ENCODE measurements around the gene PHF14.

PHF14 gene

GRCh38 chr7:11120068-11120664, 146.5 kb downstream of the PHF14 start:
- no peak for DNase-seq

DNA sequence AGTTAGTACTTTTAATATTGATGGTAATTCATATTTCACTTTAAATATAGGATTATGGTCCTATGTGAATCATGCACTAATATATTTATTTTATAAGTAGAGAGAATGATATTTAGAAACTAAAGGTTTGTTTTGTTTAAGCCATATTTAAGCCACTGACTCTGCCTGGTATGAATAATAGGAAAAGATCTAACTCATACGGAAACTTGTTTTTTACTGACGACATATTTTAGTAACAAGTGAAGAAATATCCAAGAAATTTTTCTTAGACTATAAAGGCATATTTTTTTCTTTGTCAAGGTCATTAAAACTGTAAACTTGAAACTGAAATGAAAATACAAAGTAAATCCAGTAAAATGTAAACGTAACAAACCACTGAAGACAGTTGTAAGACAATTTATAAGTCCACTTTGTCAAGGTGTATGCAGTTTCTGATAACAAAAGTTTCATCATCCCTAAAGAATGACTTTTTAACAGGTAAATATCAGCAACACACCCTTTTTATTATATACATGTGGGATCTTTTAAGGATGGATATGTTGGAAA, 147.1 kb downstream of the PHF14 start:
- no peak for DNase-seq

- no peak for DNase-seq
These were observed 151.3 kb downstream of the PHF14 start for GRCh38 chr7:11124856-11125559.

- no peak for DNase-seq
These were observed 153.6 kb downstream of the PHF14 start for GRCh38 chr7:11127114-11127785.

- DNase-seq: no peak
These were observed 154.3 kb downstream of the PHF14 start for GRCh38 chr7:11127988-11128387.

GRCh38 chr7:11128498-11128897, 154.8 kb downstream of the PHF14 start:
- DNase-seq: no peak

GRCh38 chr7:11130012-11130411, 156.3 kb downstream of the PHF14 start:
- DNase-seq: no peak

DNA sequence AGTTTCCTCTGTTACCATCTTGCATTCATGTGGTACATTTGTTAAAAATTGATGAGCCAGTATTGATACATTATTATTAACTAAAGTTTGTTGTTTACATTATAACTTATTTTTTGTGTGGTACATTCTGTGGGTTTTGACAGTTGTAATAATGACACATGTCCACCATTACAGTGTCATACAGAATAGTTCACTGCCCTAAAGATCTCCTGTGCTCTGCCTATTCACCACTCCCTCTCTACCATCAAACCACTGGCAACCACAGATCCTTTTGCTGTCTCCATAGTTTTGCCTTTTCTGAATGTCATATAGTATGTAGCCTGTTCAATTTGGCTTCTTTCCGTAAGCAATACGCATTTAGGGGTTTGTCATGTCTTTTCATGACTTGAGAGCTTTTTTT, 156.9 kb downstream of the PHF14 start:
- no peak for DNase-seq

DNA sequence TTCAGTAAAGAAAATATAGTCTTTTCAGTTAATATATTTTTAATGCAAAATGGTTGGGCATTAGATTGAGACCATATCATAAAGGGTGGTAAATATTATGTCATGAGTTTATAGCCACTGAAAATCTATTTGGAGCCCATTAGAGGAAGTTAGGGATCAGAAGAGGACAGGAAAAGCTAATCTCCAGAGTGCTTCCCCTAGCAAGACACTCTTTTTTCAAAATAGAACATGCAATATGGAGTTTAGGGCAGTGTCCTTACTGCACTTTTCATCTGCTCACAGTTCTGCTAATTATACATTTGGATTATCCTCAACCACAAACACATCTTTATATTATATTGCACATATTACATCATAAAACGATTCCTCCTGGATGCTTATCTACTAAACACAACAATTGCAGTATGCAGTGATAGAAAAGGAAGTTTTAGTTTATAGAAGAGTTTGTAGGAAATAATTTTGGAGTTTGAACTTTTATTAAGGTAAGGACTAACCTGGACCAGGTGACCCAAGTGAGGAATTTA, 159.8 kb downstream of the PHF14 start:
- DNase-seq: no peak

DNA sequence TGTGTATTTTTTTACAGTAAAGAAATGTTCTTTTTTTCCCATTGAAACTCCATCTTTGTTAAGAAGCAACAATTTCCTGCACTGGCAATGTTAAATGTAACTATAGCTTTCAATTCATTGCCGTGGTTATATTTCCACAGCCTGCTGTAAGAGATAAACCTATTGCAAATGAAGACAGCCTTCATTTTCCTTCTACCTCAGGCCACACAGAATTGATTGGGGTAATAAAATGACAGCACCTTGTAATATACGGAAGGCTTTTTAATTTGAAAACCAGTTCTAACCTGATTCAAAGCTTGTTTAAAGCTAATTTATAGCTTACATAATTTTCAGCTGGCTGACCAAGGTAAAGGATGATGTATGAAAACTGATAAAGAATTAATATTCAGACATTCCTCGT, 161.9 kb downstream of the PHF14 start:
- no peak for DNase-seq

DNA sequence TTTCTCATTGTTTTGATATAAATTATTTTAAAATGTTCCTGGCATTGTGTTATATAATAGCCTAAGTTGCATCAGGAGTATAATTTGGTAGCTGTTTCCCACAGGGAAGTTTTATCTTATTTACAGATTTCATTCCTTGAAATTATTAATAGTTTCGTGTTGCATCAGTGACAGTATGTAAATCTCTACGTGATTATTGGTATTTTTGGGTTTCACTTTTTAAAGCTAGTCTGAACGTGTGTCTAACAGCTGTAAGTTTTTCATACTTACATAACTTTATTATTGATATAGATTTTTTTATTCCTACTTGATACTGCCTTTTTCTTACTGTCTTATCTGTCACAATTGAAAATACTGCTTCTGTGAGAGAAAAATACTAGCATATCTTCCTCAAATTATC, 167.9 kb downstream of the PHF14 start:
- no peak for DNase-seq

DNA sequence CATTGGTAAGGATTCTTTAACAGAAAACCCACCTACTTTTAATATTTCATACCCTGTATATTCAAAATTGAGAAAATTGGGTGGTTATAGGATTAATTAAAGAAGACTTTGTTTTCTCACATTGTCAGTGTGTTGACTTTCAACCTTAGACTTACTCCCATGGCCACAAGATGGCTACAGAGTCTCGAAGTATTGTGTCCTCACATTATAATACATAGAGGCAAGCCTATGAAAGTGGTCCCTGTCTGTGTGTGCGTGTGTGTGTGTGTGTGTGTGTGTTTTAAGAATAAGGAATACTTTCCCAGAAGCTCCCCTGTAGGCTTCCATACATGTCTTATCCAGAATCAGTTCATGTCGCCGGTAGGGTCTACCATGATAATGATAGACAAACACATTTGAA, 180.0 kb downstream of the PHF14 start:
- no peak for DNase-seq

DNA sequence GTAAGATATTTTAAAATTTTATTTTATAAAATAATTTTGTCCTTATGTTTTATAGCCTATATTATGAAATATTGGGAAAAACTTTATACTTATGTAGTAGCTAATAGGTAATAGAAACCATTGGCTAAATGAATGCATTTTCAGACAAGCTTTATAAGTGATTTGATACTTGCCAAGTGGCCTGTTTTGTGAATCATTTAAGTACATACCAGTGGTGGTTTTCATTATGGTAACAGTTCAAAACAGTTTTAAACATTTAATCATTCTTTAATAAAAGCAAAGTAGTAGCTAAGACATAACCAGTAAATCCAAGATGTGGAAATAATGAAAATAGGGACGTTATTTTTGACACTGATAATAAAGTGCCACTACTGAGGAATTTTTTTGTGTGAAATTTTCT, 182.2 kb downstream of the PHF14 start:
- no peak for DNase-seq

DNA sequence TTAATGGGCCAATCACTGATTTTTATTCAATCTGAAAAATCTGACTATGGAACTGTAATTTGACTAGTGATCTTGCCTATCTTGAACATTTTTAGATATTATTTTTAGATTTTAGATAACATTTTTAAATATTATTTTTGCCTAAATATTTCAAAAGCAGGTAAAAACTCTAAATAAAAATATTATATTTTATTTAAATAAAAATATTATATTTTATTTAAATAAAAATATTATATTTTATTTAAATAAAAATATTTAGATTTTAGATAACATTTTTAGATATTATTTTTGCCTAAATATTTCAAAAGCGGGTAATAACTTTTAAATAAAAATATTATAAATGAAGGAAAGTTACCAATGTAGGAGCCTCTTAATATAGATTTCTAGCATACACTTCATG, 187.8 kb downstream of the PHF14 start:
- DNase-seq: no peak

GRCh38 chr7:11163220-11163619, 189.5 kb downstream of the PHF14 start:
- DNase-seq: no peak

DNA sequence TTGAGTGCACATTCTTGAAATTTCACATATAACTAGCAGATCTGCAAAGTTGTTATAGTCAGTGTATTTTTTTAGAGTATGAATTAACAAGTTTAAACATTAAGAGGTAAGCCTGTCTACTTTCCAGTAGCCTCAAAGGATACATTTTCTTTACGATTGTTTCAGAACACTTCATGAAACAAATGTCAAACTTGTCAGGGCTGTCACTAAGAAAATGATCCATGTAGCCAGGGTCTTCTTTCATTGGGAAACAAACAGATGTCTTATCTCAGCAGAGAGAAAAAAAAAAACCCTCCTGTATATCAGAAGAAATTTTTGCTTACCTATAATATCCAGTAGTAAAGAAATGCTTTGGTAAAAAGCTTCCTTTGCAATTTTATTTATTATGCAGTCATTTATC, 192.4 kb downstream of the PHF14 start:
- DNase-seq: no peak

DNA sequence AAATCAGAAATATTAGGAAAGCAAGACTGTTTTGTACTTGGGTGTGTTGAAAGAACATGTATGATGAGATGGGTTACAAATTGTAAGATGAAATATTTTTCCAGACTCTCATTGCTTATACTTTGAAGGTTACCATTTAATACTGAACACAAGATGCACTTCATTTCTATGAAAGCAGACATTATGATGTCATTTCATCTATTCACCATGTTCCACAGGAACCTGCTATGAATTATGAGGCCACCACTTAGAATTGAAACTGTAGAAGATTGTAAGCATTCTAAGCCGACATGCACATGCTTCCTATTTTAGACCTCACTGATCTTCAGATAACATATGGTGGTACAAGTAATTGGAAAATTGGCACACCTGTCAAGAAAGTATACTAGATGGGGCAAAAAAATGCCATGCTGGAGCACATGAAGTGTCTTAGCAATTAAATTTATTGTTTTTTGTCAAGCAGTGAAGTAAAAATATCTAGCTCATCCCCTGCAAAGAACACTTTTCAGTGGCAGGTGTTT, 195.0 kb downstream of the PHF14 start:
- DNase-seq: no peak

- DNase-seq: no peak
These were observed 196.5 kb downstream of the PHF14 start for GRCh38 chr7:11170175-11170574.

- DNase-seq: no peak
These were observed 197.3 kb downstream of the PHF14 start for GRCh38 chr7:11170863-11171568.

DNA sequence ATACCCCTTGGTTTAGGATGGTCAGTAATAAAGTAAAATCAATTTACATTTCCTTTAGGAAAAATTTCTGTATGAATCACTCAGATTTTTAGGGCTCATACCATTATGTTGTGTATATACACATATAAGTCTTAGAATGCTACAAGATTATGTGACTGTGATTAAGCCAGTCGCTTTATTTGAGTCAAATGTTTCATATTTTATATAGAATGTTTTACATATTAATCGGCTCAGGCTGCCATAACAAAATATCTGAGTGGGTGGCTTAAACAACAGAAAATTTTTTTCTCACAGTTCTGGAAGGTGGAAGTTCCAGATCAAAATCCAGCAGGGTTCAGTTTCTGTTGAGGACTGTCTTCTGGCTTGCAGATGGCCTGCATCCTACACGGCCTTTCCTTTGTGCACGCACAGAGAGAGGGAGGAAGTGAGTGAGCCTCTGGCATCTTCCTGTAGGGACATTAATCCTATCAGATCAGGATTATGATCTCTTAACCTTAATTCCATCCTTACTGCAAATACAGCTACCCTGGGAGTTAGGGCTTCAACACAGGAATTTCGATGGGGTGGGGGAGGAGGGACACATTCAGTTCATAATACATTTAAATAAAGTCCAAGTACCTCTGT, 198.0 kb downstream of the PHF14 start:
- DNase-seq: no peak

GRCh38 chr7:11172835-11173234, 199.2 kb downstream of the PHF14 start:
- no peak for DNase-seq

- no peak for DNase-seq
These were observed 201.7 kb downstream of the PHF14 start for GRCh38 chr7:11175371-11175770.

- peak; percentile 76 for DNase-seq
These were observed 202.2 kb downstream of the PHF14 start for GRCh38 chr7:11175887-11176286.

Data from NCI-H146 (cell line).